ENCODE measurements around the gene ACYP2. TPM values are rescaled to one million over a fixed set of nuclear protein-coding genes. Genes with fewer than 3 reads are reported as not detected.
A peak's percentile ranks its signal among the peaks of the same experiment; 100 is the strongest.
"Not testable (repeated sequence)": the region's sequence is repeated elsewhere in the genome, so short reads cannot be mapped to it uniquely, and the experiment has no call there.

The ACYP2 gene
- total and polyA plus RNA-seq, 2 experiments from 2014 or later = 16.6 to 41.6 TPM

GRCh38 chr2:54290356-54291025 is 175.1 kb downstream of the ACYP2 start:
- no peak overlapping the region for H3K27ac ChIP-seq
- no peaks in the 10 kb centered on the region for H3K9me2 ChIP-seq (ENCODE audit: insufficient read depth)
- in situ Hi-C loops (cut with MboI) = no loop called here
- no peaks in the 10 kb centered on the region for H3K36me3 ChIP-seq (ENCODE audit: low read depth)
- DNase-seq = no peak
- TF ChIP-seq EZH2phosphoT487 (IDR thresholded peaks at IDR 0.05; ENCODE audit: insufficient read depth, low read depth) = no peak
- no peak for TF ChIP-seq EZH2 (IDR thresholded peaks at IDR 0.05; ENCODE audit: insufficient read depth, poor library complexity, severe bottlenecking)
- no peak overlapping the region for H2AFZ ChIP-seq
- no peaks in the 10 kb centered on the region for H3F3A ChIP-seq (ENCODE audit: insufficient read depth)
- H3K4me1 ChIP-seq (ENCODE audit: insufficient read depth) = 0 out of 2 replicates have a peak, but pooled peaks cover 8% of the 10 kb centered on the region
- 65 to 66% methylated on average over 9 of the region's 9 CpGs for WGBS, 2 experiments (ENCODE audit: low coverage in 1 of 2, low lambda C conversion rate in 2 of 2, missing lambda C conversion rate in 2 of 2)
- no peaks in the 10 kb centered on the region for H4K20me1 ChIP-seq (ENCODE audit: insufficient read depth)
- no peak overlapping the region for H3K4me3 ChIP-seq
- H3K79me2 ChIP-seq (ENCODE audit: insufficient read depth) = no peaks in the 10 kb centered on the region
- no peaks in the 10 kb centered on the region for H3K27me3 ChIP-seq (replicated peaks; ENCODE audit: insufficient read depth)
- no peak overlapping the region for H3K9ac ChIP-seq
- no peaks in the 10 kb centered on the region for H3K9me3 ChIP-seq (ENCODE audit: low read depth)
- no peak overlapping the region for H3K4me2 ChIP-seq (ENCODE audit: unreplicated experiment)

GRCh38 chr2:54294665-54295064 is 179.2 kb downstream of the ACYP2 start:
- H2AFZ ChIP-seq; H3K4me3 ChIP-seq; H3K9ac ChIP-seq; H3K79me2 ChIP-seq (ENCODE audit: insufficient read depth); H3F3A ChIP-seq (ENCODE audit: insufficient read depth); in situ Hi-C loops (cut with MboI); H3K27ac ChIP-seq; H3K9me3 ChIP-seq (ENCODE audit: low read depth); H3K9me2 ChIP-seq (ENCODE audit: insufficient read depth); H4K20me1 ChIP-seq (ENCODE audit: insufficient read depth); H3K27me3 ChIP-seq (replicated peaks; ENCODE audit: insufficient read depth); H3K36me3 ChIP-seq (ENCODE audit: low read depth); H3K4me1 ChIP-seq (ENCODE audit: insufficient read depth); H3K4me2 ChIP-seq (ENCODE audit: unreplicated experiment): not testable (repeated sequence)
- DNase-seq = peak; percentile 7
- 97 to 98% methylated on average over 2 of the region's 2 CpGs for WGBS, 2 experiments (ENCODE audit: low coverage in 1 of 2, low lambda C conversion rate in 2 of 2, missing lambda C conversion rate in 2 of 2)

GRCh38 chr2:54295911-54296310 is 180.5 kb downstream of the ACYP2 start:
- Histone ChIP-seq H3F3A (ENCODE audit: insufficient read depth) (no peaks in the 10 kb centered on the region), H3K79me2 (ENCODE audit: insufficient read depth) (no peaks in the 10 kb centered on the region), H4K20me1 (ENCODE audit: insufficient read depth) (no peaks in the 10 kb centered on the region), H3K4me2 (ENCODE audit: unreplicated experiment) (no peak overlapping the region), H3K27me3 (replicated peaks; ENCODE audit: insufficient read depth) (no peaks in the 10 kb centered on the region), H3K36me3 (ENCODE audit: low read depth) (no peaks in the 10 kb centered on the region), H3K4me1 (ENCODE audit: insufficient read depth) (0 out of 2 replicates have a peak, but pooled peaks cover 8% of the 10 kb centered on the region), H3K4me3 (no peak overlapping the region), H3K9ac (no peak overlapping the region), H2AFZ (no peak overlapping the region), H3K9me3 (ENCODE audit: low read depth) (no peaks in the 10 kb centered on the region), H3K27ac (no peak overlapping the region), H3K9me2 (ENCODE audit: insufficient read depth) (no peaks in the 10 kb centered on the region)
- TF ChIP-seq EZH2 (IDR thresholded peaks at IDR 0.05; ENCODE audit: insufficient read depth, poor library complexity, severe bottlenecking) (no peak), EZH2phosphoT487 (IDR thresholded peaks at IDR 0.05; ENCODE audit: insufficient read depth, low read depth) (no peak)
- in situ Hi-C loops (cut with MboI) = no loop called here
- 63 to 69% methylated on average over 4 to 5 of the region's 5 CpGs for WGBS, 2 experiments (ENCODE audit: low coverage in 1 of 2, low lambda C conversion rate in 2 of 2, missing lambda C conversion rate in 2 of 2)
- no peak for DNase-seq

DNA sequence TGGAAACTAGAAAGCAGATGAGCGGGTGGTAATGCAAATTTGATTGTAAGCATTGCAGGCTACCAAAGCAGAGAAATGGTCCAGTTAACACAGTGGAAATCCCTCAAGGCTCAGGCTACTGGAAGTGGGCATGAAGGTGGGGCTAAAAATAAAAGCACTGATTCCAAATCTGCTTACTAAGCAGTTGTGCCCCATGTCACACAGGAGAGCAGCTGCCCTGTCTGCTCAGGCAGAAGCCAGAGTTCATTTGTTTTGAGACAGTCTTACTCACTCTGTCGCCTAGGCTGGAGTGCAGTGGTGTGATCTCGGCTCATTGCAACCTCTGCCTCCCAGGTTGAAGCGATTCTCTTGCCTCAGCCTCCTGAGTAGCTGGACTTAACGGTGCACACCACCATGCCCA is 183.1 kb downstream of the ACYP2 start:
- no peak overlapping the region for H3K9ac ChIP-seq
- H3K9me2 ChIP-seq (ENCODE audit: insufficient read depth) = no peaks in the 10 kb centered on the region
- no peaks in the 10 kb centered on the region for H3K79me2 ChIP-seq (ENCODE audit: insufficient read depth)
- H3K27ac ChIP-seq = no peak overlapping the region
- no peak for TF ChIP-seq EZH2 (IDR thresholded peaks at IDR 0.05; ENCODE audit: insufficient read depth, poor library complexity, severe bottlenecking)
- no peak for TF ChIP-seq EZH2phosphoT487 (IDR thresholded peaks at IDR 0.05; ENCODE audit: insufficient read depth, low read depth)
- no peak overlapping the region for H3K4me2 ChIP-seq (ENCODE audit: unreplicated experiment)
- no peaks in the 10 kb centered on the region for H3K9me3 ChIP-seq (ENCODE audit: low read depth)
- in situ Hi-C loops (cut with MboI) = no loop called here
- H3F3A ChIP-seq (ENCODE audit: insufficient read depth) = no peaks in the 10 kb centered on the region
- H4K20me1 ChIP-seq (ENCODE audit: insufficient read depth) = no peaks in the 10 kb centered on the region
- H3K4me1 ChIP-seq (ENCODE audit: insufficient read depth) = 0 out of 2 replicates have a peak, but pooled peaks cover 8% of the 10 kb centered on the region
- H3K36me3 ChIP-seq (ENCODE audit: low read depth) = no peaks in the 10 kb centered on the region
- H3K27me3 ChIP-seq (replicated peaks; ENCODE audit: insufficient read depth) = no peaks in the 10 kb centered on the region
- H2AFZ ChIP-seq = no peak overlapping the region
- WGBS, 2 experiments (ENCODE audit: low coverage in 1 of 2, low lambda C conversion rate in 2 of 2, missing lambda C conversion rate in 2 of 2) = 95 to 100% methylated on average over 5 of the region's 5 CpGs
- no peak overlapping the region for H3K4me3 ChIP-seq
- no peak for DNase-seq

DNA sequence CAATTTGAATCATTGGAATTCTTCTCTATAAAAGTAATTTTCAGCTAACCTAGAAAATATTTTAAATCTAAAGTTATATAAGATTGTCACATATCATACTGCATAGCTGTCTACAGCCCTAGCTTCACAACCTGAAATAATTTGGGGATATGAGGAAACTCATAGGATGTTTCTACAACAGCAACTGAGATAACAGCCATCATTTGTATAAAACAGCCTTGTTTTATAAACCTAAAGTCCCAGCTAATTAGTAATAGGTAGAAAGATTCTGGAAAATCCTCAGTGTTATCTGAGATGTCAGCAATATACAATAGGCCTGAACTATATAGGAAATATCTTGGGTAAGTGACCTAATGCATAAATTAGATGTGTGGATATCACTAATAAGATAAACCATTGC is 188.2 kb downstream of the ACYP2 start:
- H3F3A ChIP-seq (ENCODE audit: insufficient read depth) = peaks cover 8% of the 10 kb centered on the region; the same call in 1 of the 2 replicates
- no peaks in the 10 kb centered on the region for H3K36me3 ChIP-seq (ENCODE audit: low read depth)
- no peak overlapping the region for H3K4me3 ChIP-seq
- TF ChIP-seq EZH2phosphoT487 (IDR thresholded peaks at IDR 0.05; ENCODE audit: insufficient read depth, low read depth) (no peak), EZH2 (IDR thresholded peaks at IDR 0.05; ENCODE audit: insufficient read depth, poor library complexity, severe bottlenecking) (no peak)
- in situ Hi-C loops (cut with MboI) = no loop called here
- no peaks in the 10 kb centered on the region for H4K20me1 ChIP-seq (ENCODE audit: insufficient read depth)
- no peaks in the 10 kb centered on the region for H3K9me3 ChIP-seq (ENCODE audit: low read depth)
- no peak overlapping the region for H3K27ac ChIP-seq
- no peaks in the 10 kb centered on the region for H3K9me2 ChIP-seq (ENCODE audit: insufficient read depth)
- no peak overlapping the region for H3K4me2 ChIP-seq (ENCODE audit: unreplicated experiment)
- no peaks in the 10 kb centered on the region for H3K27me3 ChIP-seq (replicated peaks; ENCODE audit: insufficient read depth)
- no peak for DNase-seq
- peaks cover 14% of the 10 kb centered on the region for H3K4me1 ChIP-seq (ENCODE audit: insufficient read depth)
- no peak overlapping the region for H2AFZ ChIP-seq
- H3K79me2 ChIP-seq (ENCODE audit: insufficient read depth) = no peaks in the 10 kb centered on the region
- no peak overlapping the region for H3K9ac ChIP-seq

Measured in GM23248 (cell line).